ENCODE results near the gene TNFSF4.

DNA sequence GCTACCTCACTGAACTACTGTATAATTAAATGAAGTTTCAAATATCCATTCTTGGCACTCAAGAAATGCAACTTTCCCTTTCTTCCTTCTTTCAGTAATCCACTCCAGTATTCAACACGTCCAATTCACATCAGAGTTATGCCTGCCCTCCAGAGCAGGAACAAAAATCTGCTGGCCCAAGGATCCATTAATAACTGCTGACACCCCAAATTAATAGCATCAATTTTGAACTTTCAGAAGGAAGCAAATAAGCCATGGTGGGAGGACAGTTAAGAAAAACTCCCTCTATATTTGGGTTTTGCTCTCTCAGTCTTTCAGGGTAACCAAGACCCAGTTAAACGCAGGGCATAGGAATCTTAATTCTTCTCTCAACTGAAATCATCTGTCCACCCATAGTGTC lies 31.9 kb upstream of the TNFSF4 start:
- TF ChIP-seq CTCF (IDR thresholded peaks at IDR 0.05; ENCODE audit: insufficient read depth, low read depth, low read length) (no peak), EZH2 (IDR thresholded peaks at IDR 0.05; ENCODE audit: insufficient read depth, low read length) (no peak)
